Common myeloid progenitor, CD34-positive (primary cell): ENCODE data around the gene CCSER1.

Experiments
- CTCF ChIA-PET: fragments of 350-600 bp; sonication (Branson Sonifier 250); formaldehyde crosslinking; loops from one replicate; lab custom pipeline; 2021; ENCODE audit warnings: antibody characterized with exemption; lab: Charles Lee
- POLR2A ChIA-PET: fragments of 350-600 bp; sonication (Branson Sonifier 250); formaldehyde crosslinking; loops from one replicate; lab custom pipeline; 2021; ENCODE audit warnings: antibody characterized with exemption; lab: Charles Lee
- DNase-seq, 3 donors: peaks; one replicate each; pipeline versions ENCODE4 v3.0.0 to v3.0.0-alpha.2; 2013
- H3K27ac ChIP-seq, 2 experiments: 1 replicate in 1 of 2; 2 replicates in 1 of 2; pipeline ENCODE4 v1.7.0; 2013; ENCODE audit warnings: inconsistent platforms in 2 of 2, low read length in 2 of 2, mild to moderate bottlenecking in 2 of 2, low read depth in 1 of 2, moderate library complexity in 1 of 2; ENCODE audit not compliant: severe bottlenecking in 2 of 2, insufficient read depth in 1 of 2, poor library complexity in 1 of 2
- H3K27me3 ChIP-seq, 5 experiments: replicated peaks in 2 of 5; 1 replicate in 3 of 5; 2 replicates in 2 of 5; pipeline versions ENCODE4 v1.6.1 to v1.7.0; 2013; ENCODE audit warnings: low read length in 4 of 5, mild to moderate bottlenecking in 2 of 5, moderate library complexity in 2 of 5, inconsistent platforms in 1 of 5; ENCODE audit not compliant: insufficient read depth in 5 of 5, control insufficient read depth in 4 of 5
- H3K36me3 ChIP-seq, 4 experiments: 1 replicate in 2 of 4; 2 replicates in 2 of 4; pipeline versions ENCODE4 v1.6.1 to v1.7.0; 2013; ENCODE audit warnings: low read length in 3 of 4, control low read depth in 1 of 4, mild to moderate bottlenecking in 1 of 4; ENCODE audit not compliant: control insufficient read depth in 4 of 4, insufficient read depth in 4 of 4
- H3K4me1 ChIP-seq, 4 experiments: 1 replicate in 3 of 4; 2 replicates in 1 of 4; pipeline versions ENCODE4 v1.6.1 to v1.7.1; 2013; ENCODE audit warnings: low read length in 3 of 4, mild to moderate bottlenecking in 3 of 4, control low read depth in 1 of 4, inconsistent platforms in 1 of 4, moderate library complexity in 1 of 4; ENCODE audit not compliant: control insufficient read depth in 4 of 4, insufficient read depth in 4 of 4; ENCODE audit errors: control extremely low read depth in 1 of 4
- H3K4me3 ChIP-seq, 7 experiments: 1 replicate in 4 of 7; 2 replicates in 3 of 7; pipeline versions ENCODE4 v1.5.1 to v1.7.0; 2013; ENCODE audit warnings: mild to moderate bottlenecking in 7 of 7, low read length in 6 of 7, moderate library complexity in 6 of 7, inconsistent platforms in 2 of 7, low read depth in 2 of 7, control low read depth in 1 of 7; ENCODE audit not compliant: insufficient read depth in 4 of 7, control insufficient read depth in 1 of 7; ENCODE audit errors: extremely low read depth in 1 of 7
- H3K9me3 ChIP-seq, 5 experiments: 1 replicate in 4 of 5; 2 replicates in 1 of 5; pipeline versions ENCODE4 v1.6.1 to v1.7.1; 2013; ENCODE audit warnings: low read length in 4 of 5, mild to moderate bottlenecking in 2 of 5, inconsistent platforms in 1 of 5, low read depth in 1 of 5, moderate library complexity in 1 of 5; ENCODE audit not compliant: control insufficient read depth in 4 of 5, insufficient read depth in 2 of 5; ENCODE audit errors: control extremely low read depth in 1 of 5
- WGBS: methylation state at CpG from one replicate; pipeline ENCODE4 v1.1.5; 2013; ENCODE audit not compliant: insufficient coverage; 5-methylcytosine and 5-hydroxymethylcytosine counted together

CCSER1 gene

DNA sequence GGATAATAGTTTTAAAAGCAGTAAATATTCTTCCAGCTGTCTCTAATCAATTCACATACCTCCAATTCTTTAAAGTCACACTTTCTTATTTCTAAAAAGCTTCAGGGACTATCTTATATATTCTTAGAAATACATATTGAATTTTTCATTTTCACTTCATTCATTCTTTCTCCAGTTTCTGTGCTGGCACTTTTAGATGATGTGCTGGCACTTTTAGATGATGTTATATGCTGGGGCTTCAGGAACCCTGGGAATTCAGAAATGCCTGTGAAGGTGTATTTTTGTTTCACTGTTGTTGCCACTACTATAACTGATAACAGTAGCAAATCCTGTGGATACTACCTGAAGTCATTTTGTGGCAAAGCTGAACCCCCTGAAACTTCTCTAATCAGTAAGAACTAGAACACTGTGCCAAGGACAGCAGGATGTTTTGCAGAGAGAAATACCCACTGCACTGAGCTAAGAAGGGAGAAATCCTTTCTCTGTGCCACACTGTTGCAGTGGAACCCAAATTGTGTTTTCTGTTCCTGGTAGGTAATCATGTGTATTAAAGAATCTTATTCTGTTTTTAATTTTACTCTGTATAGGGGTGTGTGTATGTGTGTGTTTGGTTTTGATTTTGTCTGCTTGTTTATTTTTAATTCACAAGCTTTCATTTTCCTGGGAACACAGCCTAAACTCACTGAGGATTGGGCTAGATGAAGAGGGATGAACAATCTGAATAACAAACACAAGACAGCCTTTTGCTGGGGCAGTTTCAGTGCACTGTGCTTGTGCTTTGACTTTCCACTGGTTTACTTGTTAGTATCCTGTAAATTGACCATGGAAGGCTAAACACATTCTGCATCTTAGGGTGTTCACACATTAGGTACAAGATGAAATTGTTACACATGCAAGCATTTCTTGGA lies 898.3 kb downstream of the CCSER1 start:
- DNase-seq, result no peak
- ChIA-PET CTCF (no interaction called here), POLR2A (no interaction called here)
- H3K4me1 ChIP-seq, result no peaks in the 10 kb centered on the region
- no peak overlapping the region for H3K27ac ChIP-seq
- no peaks in the 10 kb centered on the region for H3K9me3 ChIP-seq
- no peak overlapping the region for H3K4me3 ChIP-seq
- no peaks in the 10 kb centered on the region for H3K36me3 ChIP-seq
- H3K27me3 ChIP-seq, result no peaks in the 10 kb centered on the region

DNA sequence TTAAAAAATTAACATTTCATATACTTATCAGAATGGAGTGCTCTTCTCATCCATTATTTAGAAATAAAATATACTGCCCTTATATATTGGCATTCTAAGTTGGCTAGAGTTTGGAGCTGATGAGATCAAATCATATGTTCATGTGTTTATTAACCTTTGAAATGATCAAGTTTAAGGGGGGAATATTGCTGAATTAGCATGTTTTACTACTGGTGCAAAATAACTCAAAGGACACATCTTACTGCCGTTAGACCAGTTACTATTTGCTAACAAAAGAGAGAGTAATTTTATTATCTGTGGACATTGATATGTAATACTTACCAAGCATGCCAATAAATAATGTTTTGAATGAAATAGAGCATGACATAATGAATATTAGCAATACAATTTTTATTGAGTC lies 901.0 kb downstream of the CCSER1 start:
- H3K4me1 ChIP-seq, result no peaks in the 10 kb centered on the region
- POLR2A ChIA-PET, result no interaction called here

DNA sequence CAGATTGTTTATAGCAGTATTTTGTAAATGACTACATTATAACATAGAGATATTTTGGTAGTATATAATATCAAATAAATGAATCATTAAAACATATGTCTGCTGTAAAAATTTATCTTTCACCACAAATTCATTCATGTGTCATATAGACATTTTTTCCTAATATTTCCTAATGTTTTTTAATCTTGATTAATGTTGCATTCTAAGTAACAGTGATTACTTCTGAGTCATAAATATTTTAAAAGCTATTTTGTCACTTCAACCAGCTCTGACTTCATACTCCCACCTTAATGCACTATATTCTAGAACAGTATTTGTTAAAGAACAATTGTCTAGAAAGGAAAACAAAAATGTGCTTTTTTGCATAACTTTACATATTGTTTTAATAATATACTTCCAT lies 904.6 kb downstream of the CCSER1 start:
- POLR2A ChIA-PET, result no interaction called here

More for the DNA sequence above, 901.0 kb downstream of the CCSER1 start:
- Histone ChIP-seq H3K4me3 (no peak overlapping the region), H3K9me3 (no peaks in the 10 kb centered on the region), H3K27ac (no peak overlapping the region), H3K27me3 (no peaks in the 10 kb centered on the region), H3K36me3 (no peaks in the 10 kb centered on the region)
- CTCF ChIA-PET, result no interaction called here
- DNase-seq, result no peak
- no CpG with 5 or more reads among the region's 1 CpG for WGBS

DNA sequence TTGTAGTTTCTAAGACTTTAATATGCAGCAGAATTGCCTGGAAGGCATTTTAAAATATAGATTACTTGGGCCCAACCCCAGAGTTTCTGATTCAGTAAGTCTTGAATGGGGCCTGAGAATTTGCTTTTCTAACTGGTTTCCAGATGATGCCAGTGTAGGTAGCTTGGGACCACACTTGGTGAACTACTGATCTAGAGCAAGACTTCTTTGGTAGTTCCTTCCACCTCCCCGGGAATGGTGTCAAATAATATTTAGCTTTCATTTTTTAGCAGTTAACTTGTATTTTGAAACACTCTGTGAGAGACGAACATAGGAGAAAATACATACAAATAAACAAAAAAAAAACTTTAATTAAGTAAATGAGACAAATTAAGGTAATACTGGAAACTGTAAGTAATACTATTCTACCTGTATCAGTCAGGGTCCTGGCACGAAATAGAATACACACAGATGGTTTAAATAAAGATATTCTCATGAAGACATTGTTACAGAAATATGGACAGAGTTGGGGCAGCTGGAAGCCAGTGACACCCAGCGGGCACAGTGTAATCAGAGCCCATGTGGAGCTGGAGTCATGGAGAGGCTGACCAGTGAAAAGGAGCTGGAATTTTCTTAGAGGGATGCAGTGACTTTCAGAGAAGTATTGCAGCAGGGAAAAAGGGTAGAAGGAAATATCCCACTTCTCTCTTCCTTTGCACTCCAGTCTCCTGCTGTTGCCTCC lies 905.7 kb downstream of the CCSER1 start:
- Histone ChIP-seq H3K9me3 (no peaks in the 10 kb centered on the region), H3K27me3 (no peaks in the 10 kb centered on the region), H3K4me1 (no peaks in the 10 kb centered on the region), H3K4me3 (no peak overlapping the region), H3K27ac (no peak overlapping the region), H3K36me3 (no peaks in the 10 kb centered on the region)
- WGBS, result 100% methylated on average over 1 of the region's 4 CpGs
- CTCF ChIA-PET, result no interaction called here
- POLR2A ChIA-PET, result no interaction called here
- no peak for DNase-seq

More for the DNA sequence above, 904.6 kb downstream of the CCSER1 start:
- CTCF ChIA-PET, result no interaction called here
- DNase-seq, result no peak
- Histone ChIP-seq H3K27me3 (no peaks in the 10 kb centered on the region), H3K4me3 (no peak overlapping the region), H3K27ac (no peak overlapping the region), H3K9me3 (no peaks in the 10 kb centered on the region), H3K36me3 (no peaks in the 10 kb centered on the region), H3K4me1 (no peaks in the 10 kb centered on the region)

DNA sequence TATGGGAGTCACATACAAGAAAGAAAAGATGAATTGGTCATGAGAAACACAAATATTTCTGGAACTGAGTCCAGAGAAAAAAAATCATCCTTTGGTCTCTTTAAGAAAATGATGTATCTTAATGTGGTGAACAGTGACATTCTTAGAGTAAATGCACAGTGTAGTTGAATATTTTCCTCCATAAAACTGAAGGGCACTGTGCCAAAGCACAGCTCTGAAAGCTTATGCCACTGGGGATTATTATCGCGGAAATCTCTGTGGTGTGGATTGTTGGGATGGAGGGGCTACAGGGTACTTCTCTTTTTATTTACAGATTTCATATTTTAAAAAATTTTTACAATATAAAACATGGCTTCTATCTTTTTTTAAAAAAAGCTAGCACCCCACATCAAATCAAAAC lies 908.1 kb downstream of the CCSER1 start:
- ChIA-PET POLR2A (no interaction called here), CTCF (no interaction called here)
- WGBS, result no CpG with 5 or more reads among the region's 2 CpGs

DNA sequence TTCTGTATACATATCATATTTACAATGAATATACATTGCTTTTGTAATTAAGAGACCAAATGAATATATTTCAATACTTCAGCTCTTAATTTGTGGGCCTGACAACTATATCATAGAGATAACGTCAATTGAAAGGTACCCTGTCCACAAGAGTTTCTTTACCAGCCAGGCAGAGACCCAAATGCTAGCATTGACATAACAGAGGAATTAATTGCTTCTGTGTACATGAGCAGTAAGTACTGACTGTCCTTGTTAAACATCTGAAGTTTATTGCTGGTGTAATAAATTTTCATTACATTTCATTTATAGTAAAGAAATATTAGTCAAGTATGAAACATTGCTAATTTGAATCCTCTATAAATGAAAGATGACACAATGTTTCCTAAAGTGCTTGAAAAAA lies 910.8 kb downstream of the CCSER1 start:
- Histone ChIP-seq H3K4me1 (no peaks in the 10 kb centered on the region), H3K27me3 (no peaks in the 10 kb centered on the region), H3K4me3 (no peak overlapping the region), H3K36me3 (no peaks in the 10 kb centered on the region), H3K9me3 (no peaks in the 10 kb centered on the region), H3K27ac (no peak overlapping the region)
- DNase-seq, result no peak
- WGBS, result no CpG with 5 or more reads among the region's 1 CpG
- POLR2A ChIA-PET, result no interaction called here
- CTCF ChIA-PET, result no interaction called here

More for the DNA sequence above, 908.1 kb downstream of the CCSER1 start:
- H3K27me3 ChIP-seq, result no peaks in the 10 kb centered on the region
- no peaks in the 10 kb centered on the region for H3K4me1 ChIP-seq
- no peaks in the 10 kb centered on the region for H3K9me3 ChIP-seq
- H3K36me3 ChIP-seq, result no peaks in the 10 kb centered on the region
- no peak overlapping the region for H3K4me3 ChIP-seq
- DNase-seq, result no peak
- no peak overlapping the region for H3K27ac ChIP-seq

DNA sequence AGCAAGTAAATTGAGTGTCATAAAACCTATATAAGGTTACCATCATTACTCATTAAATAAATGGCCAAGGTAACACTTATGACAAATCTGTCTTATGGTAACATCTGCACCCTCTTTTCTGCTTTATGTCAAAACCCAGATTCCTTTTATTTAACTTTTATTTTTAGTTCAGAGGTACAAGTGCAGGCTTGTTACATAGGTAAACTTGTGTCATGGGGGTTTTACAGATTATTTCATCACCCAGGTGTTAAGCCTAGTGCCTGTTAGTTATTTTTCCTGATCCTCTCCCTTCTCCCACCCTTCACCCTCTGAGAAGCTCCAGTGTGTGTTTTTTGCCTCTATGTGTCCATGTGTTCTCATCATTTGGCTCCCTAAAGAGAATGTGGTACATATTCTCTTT lies 930.7 kb downstream of the CCSER1 start:
- Histone ChIP-seq H3K27ac (no peak overlapping the region), H3K27me3 (no peaks in the 10 kb centered on the region), H3K36me3 (no peaks in the 10 kb centered on the region), H3K4me3 (no peak overlapping the region), H3K9me3 (peaks cover 0 to 4% (median 0%) of the 10 kb centered on the region in 5 experiments), H3K4me1 (no peaks in the 10 kb centered on the region)
- no peak for DNase-seq
- POLR2A ChIA-PET, result no interaction called here
- CTCF ChIA-PET, result no interaction called here
